ENCODE results near the gene HEMGN. TPM values are rescaled to one million over a fixed set of nuclear protein-coding genes. Genes with fewer than 3 reads are reported as not detected.
A peak's percentile ranks its signal among the peaks of the same experiment; 100 is the strongest.

The HEMGN gene
- total and polyA plus RNA-seq, 2 of the 13 experiments (the other 11 are each of a cell fraction or from before 2014, with no cell fraction given) = not detected

- TF ChIP-seq ZNF563 (CRISPR knock-in tag; IDR thresholded peaks at IDR 0.05) (peak; percentile 54), YEATS2 (CRISPR knock-in tag; IDR thresholded peaks at IDR 0.05; ENCODE audit: borderline replicate concordance) (0 out of 2 replicates have a peak, but pooled peaks have one; percentile 18), ZNF770 (CRISPR knock-in tag; IDR thresholded peaks at IDR 0.05) (peak; percentile 74), ZNF407 (CRISPR knock-in tag; IDR thresholded peaks at IDR 0.05; ENCODE audit: not compliant biosample characterization) (peak; percentile 15), ZNF816 (CRISPR knock-in tag; IDR thresholded peaks at IDR 0.05; ENCODE audit: borderline replicate concordance) (no peak), POLR2AphosphoS5 (IDR thresholded peaks at IDR 0.05; ENCODE audit: low read depth, low read length) (peak; percentile 50), ZSCAN20 (CRISPR knock-in tag; IDR thresholded peaks at IDR 0.05; ENCODE audit: borderline replicate concordance) (no peak), MED13 (CRISPR knock-in tag; IDR thresholded peaks at IDR 0.05) (0 out of 2 replicates have a peak, but pooled peaks have one; percentile 8), ZNF274 (CRISPR knock-in tag; IDR thresholded peaks at IDR 0.05) (peak; percentile 42; the same call in 1 of the 2 replicates), ZNF709 (CRISPR knock-in tag; IDR thresholded peaks at IDR 0.05) (no peak), TARDBP (CRISPR knock-in tag; IDR thresholded peaks at IDR 0.05) (0 out of 2 replicates have a peak, but pooled peaks have one; percentile 19), EP300 (IDR thresholded peaks at IDR 0.05; ENCODE audit: low read depth in 2 of 2, low read length in 2 of 2) (peak in 1 of 2 experiments; percentile 22; a peak in 1 of 4 replicates), EP300 (CRISPR knock-in tag; IDR thresholded peaks at IDR 0.05; ENCODE audit: borderline replicate concordance) (peak; percentile 27; the same call in 1 of the 2 replicates), KDM5B (CRISPR knock-in tag; IDR thresholded peaks at IDR 0.05; ENCODE audit: borderline replicate concordance) (peak; percentile 53; the same call in 1 of the 2 replicates), ZNF580 (CRISPR knock-in tag; IDR thresholded peaks at IDR 0.05; ENCODE audit: borderline replicate concordance, low read depth) (0 out of 2 replicates have a peak, but pooled peaks have one; percentile 35)
- TF ChIP-seq, protein P1, sequence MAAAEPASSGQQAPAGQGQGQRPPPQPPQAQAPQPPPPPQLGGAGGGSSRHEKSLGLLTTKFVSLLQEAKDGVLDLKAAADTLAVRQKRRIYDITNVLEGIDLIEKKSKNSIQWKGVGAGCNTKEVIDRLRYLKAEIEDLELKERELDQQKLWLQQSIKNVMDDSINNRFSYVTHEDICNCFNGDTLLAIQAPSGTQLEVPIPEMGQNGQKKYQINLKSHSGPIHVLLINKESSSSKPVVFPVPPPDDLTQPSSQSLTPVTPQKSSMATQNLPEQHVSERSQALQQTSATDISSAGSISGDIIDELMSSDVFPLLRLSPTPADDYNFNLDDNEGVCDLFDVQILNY (CRISPR knock-in tag; conservative IDR thresholded peaks at IDR 0.05) = 0 out of 2 replicates have a peak, but pooled peaks have one; percentile 61
These were observed 45.0 kb upstream of the HEMGN start, which contains the start of gene ANP32B (continued) for GRCh38 chr9:97982683-97983588.
